ENCODE measurements around the gene WNT2B. TPM values are rescaled to one million over a fixed set of nuclear protein-coding genes. Genes with fewer than 3 reads are reported as not detected.

Gene WNT2B
- total RNA-seq, 2 donors from 2014 or later, result 1.6 to 3.9 TPM

GRCh38 chr1:112520166-112520565, 11.4 kb downstream of the WNT2B start:
- ATAC-seq, result no peak
- Histone ChIP-seq H3K9me3 (no peaks in the 10 kb centered on the region), H3K4me3 (no peak overlapping the region), H3K27ac (no peak overlapping the region), H3K36me3 (replicated peaks in 1 of 2; ENCODE audit: insufficient read depth in 1 of 2, low read depth in 2 of 2) (peaks cover 0 to 1% of the 10 kb centered on the region in 2 donors), H3K4me1 (peaks cover 6% of the 10 kb centered on the region), H3K27me3 (no peaks in the 10 kb centered on the region)
- no peak for DNase-seq
- 76 to 89% methylated on average over 9 of the region's 9 CpGs for WGBS, 2 donors
- intact Hi-C loops (cut with DNase I), result no loop called here
- TF ChIP-seq POLR2A (IDR thresholded peaks at IDR 0.05) (no peak), CTCF (IDR thresholded peaks at IDR 0.05) (no peak)

DNA sequence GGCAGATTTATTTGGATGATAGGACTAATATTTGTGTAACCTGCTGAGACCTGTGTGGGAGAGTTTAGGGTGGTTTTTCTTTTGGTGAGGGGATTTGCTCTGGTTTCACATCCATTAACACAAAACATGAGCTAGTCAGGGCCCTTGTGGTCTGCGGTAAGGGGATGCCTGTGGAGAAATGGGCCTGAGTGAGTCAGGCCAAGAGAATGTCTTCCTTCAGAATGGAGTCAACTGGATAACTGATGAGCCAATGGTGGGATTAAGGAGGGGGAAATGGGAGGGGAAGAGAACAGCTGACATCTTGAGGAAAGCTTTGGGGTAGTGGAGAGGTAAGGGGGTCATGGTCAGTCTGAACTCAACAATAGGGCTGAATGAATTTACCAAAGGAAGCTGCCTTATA, 13.9 kb downstream of the WNT2B start:
- WGBS, 2 donors, result 93 to 100% methylated on average over 1 of the region's 1 CpG
- Histone ChIP-seq H3K27ac (no peak overlapping the region), H3K9me3 (no peaks in the 10 kb centered on the region), H3K36me3 (replicated peaks in 1 of 2; ENCODE audit: insufficient read depth in 1 of 2, low read depth in 2 of 2) (peaks cover 0 to 2% of the 10 kb centered on the region in 2 donors), H3K27me3 (no peaks in the 10 kb centered on the region), H3K4me1 (no peaks in the 10 kb centered on the region), H3K4me3 (no peak overlapping the region)
- intact Hi-C loops (cut with DNase I), result no loop called here
- no peak for TF ChIP-seq CTCF (IDR thresholded peaks at IDR 0.05)
- TF ChIP-seq POLR2A (IDR thresholded peaks at IDR 0.05), result no peak
- ATAC-seq, result no peak
- DNase-seq, result no peak

GRCh38 chr1:112524251-112524650, 15.5 kb downstream of the WNT2B start:
- intact Hi-C loops (cut with DNase I), result no loop called here
- Histone ChIP-seq H3K36me3 (replicated peaks in 1 of 2; ENCODE audit: insufficient read depth in 1 of 2, low read depth in 2 of 2) (peaks cover 0 to 2% of the 10 kb centered on the region in 2 donors), H3K27ac (peak overlapping the region in 1 of 4 donors; percentile 57), H3K9me3 (no peaks in the 10 kb centered on the region), H3K4me3 (no peak overlapping the region), H3K27me3 (no peaks in the 10 kb centered on the region), H3K4me1 (peaks cover 1% of the 10 kb centered on the region)
- DNase-seq, result peak in 2 of 4 donors; percentile 33 to 42
- TF ChIP-seq POLR2A (IDR thresholded peaks at IDR 0.05), result peak in 1 of 3 donors; percentile 16
- no peak for TF ChIP-seq CTCF (IDR thresholded peaks at IDR 0.05)
- peak; percentile 80 for ATAC-seq
- WGBS, 2 donors, result 63 to 81% methylated on average over 8 of the region's 8 CpGs

- no peak for ATAC-seq
- no peak for TF ChIP-seq POLR2A (IDR thresholded peaks at IDR 0.05)
- TF ChIP-seq CTCF (IDR thresholded peaks at IDR 0.05), result no peak
- DNase-seq, result no peak
- Histone ChIP-seq H3K27ac (peak overlapping the region in 1 of 4 donors; percentile 57), H3K9me3 (no peaks in the 10 kb centered on the region), H3K4me1 (peaks cover 4% of the 10 kb centered on the region), H3K27me3 (no peaks in the 10 kb centered on the region), H3K36me3 (replicated peaks in 1 of 2; ENCODE audit: insufficient read depth in 1 of 2, low read depth in 2 of 2) (peaks cover 0 to 2% of the 10 kb centered on the region in 2 donors), H3K4me3 (no peak overlapping the region)
- WGBS, 2 donors, result 88 to 100% methylated on average over 1 of the region's 1 CpG
- intact Hi-C loops (cut with DNase I), result no loop called here
These were observed 16.2 kb downstream of the WNT2B start for GRCh38 chr1:112524986-112525385.

- Histone ChIP-seq H3K27ac (peak overlapping the region in 1 of 4 donors; percentile 47), H3K4me1 (peaks cover 4% of the 10 kb centered on the region), H3K36me3 (replicated peaks in 1 of 2; ENCODE audit: insufficient read depth in 1 of 2, low read depth in 2 of 2) (peaks cover 0 to 2% of the 10 kb centered on the region in 2 donors), H3K4me3 (no peak overlapping the region), H3K9me3 (no peaks in the 10 kb centered on the region), H3K27me3 (no peaks in the 10 kb centered on the region)
- DNase-seq (no peak), ATAC-seq (peak; percentile 43)
- WGBS, 2 donors, result 69 to 73% methylated on average over 4 of the region's 4 CpGs
- intact Hi-C loops (cut with DNase I), result no loop called here
- TF ChIP-seq CTCF (IDR thresholded peaks at IDR 0.05) (no peak), POLR2A (IDR thresholded peaks at IDR 0.05) (no peak)
These were observed 18.7 kb downstream of the WNT2B start for GRCh38 chr1:112527266-112528010.
